Hematopoietic multipotent progenitor cell treated with erythropoietin and hydrocortisone succinate and interleukin-3 and kit ligand, for 15 days (in vitro differentiated cells): ENCODE data around the gene PSME3.
A peak's percentile ranks its signal among the peaks of the same experiment; 100 is the strongest.

Experiments used
- DNase-seq: peaks from one replicate; pipeline ENCODE4 v3.0.0-alpha.2; 2015; ENCODE audit warnings: low spot score

Gene PSME3, protein sequence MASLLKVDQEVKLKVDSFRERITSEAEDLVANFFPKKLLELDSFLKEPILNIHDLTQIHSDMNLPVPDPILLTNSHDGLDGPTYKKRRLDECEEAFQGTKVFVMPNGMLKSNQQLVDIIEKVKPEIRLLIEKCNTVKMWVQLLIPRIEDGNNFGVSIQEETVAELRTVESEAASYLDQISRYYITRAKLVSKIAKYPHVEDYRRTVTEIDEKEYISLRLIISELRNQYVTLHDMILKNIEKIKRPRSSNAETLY

DNA sequence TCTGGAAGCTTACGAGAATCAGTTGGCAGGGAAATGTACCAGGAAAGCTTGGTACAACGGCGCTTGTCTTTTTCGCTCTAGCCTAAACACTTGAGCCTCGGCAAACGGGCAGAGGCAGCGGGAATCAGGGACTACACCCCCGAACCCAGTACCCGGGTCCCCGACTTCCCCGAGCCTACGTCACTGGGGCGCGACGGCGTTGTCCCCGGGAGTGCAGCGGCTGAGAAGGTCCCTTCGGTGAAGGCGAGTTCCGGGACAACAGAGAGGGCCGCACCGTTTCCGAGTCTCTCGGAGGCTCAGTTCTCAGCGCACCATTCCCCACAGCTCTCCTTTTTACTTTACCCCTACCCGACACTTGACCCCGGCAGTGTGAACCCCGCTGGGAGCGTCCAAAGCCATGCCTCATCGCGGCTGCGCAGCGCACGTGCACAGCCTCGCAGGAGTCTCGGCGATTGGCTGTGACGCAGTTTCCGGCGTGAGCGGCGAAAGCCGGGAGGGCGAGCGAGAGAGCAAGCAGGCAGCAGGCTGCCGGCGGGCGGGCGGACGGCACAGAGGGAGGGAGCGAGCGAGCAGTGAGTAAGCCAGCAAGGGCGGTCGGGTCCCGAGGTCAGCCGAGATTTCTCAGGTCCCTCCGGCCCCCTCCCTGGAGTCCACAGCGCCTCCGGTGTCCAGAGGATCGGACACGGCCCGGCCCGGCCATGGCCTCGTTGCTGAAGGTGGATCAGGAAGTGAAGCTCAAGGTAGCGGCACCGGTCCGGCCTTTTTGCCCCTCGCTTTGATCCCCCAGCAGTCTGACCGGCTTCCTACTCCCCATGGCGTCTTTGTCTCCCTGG, at the start of gene PSME3:
TSS of gene PSME3 (plus strand) at position 464 of the 833 bp plus-strand sequence. CDS start at position 699, 235 bp downstream.
- peak; percentile 93 for DNase-seq

DNA sequence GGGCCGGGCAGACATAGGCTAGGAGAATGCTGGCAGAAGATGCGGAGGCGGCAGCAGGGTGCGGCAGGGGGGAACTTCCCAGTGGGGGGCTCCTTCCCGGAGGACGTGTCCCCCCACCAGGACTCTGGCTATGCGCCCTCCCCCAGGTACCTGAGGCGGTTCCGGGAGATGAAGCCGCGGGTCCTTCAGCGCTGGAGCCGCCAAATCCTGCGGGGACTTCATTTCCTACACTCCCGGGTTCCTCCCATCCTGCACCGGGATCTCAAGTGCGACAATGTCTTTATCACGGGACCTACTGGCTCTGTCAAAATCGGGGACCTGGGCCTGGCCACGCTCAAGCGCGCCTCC, 49.4 kb upstream of the PSME3 start:
- DNase-seq, result no peak

DNA sequence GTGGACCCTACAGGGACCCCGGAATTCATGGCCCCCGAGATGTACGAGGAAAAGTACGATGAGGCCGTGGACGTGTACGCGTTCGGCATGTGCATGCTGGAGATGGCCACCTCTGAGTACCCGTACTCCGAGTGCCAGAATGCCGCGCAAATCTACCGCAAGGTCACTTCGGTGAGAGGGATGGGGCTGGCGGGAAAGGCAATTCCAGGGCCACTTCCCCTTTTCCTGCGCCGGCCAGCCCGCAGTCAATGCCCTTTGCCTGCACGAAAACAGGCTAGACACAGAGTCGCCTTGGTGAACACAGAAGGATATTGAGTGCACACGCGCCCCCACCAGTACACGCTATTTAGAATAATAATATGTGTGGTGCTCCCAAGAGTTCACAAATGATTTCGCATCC, 48.8 kb upstream of the PSME3 start:
- no peak for DNase-seq

DNA sequence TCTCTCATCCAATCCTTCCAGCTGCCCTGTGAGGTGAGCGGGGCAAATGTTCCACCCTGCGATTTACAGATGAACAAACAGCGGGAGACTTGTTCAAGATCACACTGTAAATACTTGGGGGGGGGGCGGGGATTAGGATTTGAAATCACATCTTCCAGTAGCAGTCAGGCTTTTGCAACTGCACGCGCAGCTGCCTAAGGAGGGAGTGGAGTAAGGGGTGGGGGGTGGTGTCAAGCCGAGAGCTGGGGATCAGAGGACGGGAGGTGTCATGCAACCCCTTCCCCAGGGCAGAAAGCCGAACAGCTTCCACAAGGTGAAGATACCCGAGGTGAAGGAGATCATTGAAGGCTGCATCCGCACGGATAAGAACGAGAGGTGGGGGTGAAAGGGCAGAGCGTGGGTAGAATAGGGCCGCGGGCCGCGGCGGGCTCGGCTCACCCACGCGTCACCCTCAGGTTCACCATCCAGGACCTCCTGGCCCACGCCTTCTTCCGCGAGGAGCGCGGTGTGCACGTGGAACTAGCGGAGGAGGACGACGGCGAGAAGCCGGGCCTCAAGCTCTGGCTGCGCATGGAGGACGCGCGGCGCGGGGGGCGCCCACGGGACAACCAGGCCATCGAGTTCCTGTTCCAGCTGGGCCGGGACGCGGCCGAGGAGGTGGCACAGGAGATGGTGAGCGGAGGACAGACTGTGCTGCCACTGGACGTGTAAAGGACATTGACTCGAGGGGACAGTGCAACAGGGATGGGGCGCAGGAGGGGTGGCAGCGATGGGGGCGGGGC, 48.2 kb upstream of the PSME3 start:
- DNase-seq, result no peak

DNA sequence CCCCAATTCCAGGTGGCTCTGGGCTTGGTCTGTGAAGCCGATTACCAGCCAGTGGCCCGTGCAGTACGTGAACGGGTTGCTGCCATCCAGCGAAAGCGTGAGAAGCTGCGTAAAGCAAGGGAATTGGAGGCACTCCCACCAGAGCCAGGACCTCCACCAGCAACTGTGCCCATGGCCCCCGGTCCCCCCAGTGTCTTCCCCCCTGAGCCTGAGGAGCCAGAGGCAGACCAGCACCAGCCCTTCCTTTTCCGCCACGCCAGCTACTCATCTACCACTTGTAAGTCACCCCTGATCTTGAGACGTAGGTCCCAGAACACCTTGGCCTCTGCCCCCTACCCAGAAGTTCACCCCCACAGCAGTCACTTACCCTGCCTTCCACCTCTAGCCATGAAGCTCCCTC, 45.9 kb upstream of the PSME3 start:
- no peak for DNase-seq

DNA sequence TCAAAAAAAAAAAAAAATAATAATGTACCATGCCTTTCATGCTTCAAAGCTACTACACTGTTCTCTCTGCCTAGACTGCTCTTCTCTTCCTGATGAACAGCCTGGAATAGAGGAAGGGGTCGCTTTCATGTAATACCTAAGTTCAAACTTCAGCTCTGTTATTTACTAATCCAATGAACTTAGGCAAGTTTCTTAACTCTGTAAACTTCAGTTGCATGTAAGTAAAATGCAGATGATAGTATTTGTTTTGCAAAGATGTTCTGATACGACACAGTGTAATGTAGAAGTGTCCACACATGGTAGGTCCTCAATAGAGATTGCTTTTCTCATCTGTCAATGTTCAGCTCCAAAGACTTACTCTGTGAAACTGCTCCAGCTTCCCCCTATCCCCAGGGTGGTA, 41.2 kb upstream of the PSME3 start:
- DNase-seq, result no peak

DNA sequence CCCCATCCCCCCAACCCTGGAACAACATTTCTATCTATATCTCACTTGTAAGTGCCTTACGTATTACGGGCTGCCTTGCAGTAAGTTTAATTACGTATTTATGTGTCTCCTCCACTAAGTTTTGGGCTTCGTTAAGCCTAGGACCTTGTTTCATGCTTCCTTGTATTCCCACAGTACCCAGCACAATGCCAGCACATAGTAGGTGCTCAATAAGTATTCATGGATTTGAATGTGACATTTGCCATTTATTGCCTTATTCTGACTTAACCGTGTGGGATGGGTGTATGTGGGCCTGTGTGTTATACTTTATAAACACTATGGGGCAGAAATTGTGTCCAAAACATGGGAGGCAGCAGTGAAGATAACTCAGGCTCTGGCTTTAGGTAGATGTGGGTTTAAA, 40.7 kb upstream of the PSME3 start:
- DNase-seq, result no peak

DNA sequence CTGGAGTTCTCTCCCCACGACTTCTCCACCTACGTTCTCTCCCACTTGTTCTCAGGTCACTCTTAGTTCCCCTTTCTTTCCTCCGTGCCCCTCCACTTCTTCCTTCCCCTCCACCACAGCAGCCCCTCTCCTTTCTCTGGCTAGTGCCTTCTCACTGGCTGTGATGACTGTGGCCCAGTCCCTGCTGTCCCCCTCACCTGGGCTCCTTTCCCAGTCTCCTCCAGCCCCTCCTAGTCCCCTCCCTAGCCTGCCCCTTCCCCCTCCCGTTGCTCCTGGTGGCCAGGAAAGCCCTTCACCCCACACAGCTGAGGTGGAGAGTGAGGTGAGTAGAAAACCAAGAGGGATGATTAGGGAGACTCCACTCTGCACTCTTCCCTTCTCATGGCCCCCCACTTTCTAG, 38.1 kb upstream of the PSME3 start:
- DNase-seq, result no peak

DNA sequence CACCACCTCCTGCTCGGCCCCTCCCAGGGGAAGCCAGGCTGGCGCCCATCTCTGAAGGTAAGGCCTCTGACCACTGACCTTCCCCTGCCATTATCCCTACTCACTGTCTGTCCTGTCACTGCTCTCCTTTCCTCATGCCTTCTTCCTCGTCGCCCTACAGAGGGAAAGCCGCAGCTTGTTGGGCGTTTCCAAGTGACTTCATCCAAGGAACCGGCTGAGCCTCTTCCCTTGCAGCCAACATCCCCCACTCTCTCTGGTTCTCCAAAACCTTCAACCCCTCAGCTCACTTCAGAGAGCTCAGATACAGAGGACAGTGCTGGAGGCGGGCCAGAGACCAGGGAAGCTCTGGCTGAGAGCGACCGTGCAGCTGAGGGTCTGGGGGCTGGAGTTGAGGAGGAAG, 37.7 kb upstream of the PSME3 start:
- DNase-seq, result no peak

DNA sequence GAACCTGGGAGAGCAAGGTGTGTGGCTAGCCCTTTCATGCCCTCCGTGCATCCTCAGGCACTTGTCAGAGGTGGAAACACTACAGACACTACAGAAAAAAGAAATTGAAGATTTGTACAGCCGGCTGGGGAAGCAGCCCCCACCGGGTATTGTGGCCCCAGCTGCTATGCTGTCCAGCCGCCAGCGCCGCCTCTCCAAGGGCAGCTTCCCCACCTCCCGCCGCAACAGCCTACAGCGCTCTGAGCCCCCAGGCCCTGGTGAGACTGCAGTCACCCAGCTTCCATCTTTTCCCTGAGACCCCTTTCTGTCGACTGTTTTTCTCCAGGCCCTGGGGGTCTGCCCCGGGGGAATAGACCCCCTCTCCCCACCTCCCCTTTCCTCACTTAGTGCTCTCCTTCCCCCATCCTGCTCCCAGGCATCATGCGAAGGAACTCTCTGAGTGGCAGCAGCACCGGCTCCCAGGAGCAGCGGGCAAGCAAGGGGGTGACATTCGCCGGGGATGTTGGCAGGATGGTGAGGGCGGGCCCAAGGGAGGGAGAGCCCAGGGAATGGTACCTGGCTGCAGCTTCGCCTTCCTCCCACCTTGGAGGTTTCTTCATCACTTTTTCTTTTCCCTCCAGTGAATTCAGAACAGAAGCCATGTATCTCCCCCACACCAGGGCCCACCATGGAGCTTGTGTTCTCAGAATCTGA, 37.0 kb upstream of the PSME3 start:
- no peak for DNase-seq

DNA sequence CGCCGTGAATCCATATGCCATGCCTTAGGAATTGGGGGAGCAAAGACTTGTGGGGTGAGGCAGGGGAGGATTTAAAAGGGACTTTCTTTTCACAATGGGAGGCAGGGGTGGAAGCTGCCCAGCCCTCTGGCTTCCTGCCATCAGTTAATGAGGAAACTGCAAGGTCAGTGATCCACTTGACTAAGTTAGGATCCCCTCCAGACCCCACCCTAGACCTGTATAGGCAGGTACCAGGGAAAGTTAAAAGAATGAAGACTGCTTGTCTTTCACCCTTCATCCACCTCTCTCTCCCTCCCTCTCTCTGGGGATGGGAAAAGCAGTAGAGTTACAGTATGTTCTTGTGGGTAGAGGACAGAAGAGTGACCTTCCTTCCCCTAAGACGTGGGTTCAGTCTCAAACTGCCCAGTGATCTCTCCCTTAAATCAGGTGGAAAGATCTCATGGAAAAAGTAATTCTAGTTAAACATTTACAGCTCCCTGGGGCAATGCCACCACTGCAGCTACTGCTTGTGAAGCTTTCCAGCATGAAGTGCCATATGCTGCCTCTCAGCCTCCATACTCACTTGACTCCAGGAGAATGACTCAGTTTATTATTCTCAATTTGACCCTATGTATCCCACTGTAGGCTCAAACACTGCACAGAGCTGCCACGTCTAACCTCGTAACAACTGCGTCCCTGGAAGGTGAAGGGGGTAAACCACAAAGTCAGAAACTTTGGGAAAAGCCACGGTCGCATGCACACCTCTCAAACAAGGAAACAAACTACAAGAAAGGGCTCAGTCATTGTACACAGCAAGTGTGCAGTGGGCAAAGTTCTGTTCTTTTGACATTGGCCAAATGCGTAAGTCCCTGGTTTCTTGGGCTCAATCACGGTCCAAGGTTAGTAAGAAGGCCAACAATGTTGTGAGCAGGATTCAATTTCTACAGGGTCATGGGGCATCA, 35.9 kb upstream of the PSME3 start:
- no peak for DNase-seq

DNA sequence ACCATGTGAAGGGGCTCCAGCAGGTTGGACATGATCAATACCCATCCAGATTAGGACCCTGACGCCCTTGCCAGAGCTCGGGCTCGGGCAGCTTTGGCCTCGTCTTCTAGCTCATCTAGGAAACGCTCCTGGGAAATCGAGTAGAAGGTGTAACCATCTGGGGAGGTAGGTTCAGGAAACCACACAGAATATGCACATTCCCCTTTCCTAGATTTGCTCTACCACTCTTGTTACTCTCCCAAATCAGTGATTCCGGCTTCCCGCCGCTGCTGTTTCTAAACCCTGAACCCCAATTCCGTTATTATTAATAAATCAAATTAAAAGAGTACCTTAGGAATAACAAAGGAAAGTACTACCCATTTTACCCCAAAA, 35.2 kb upstream of the PSME3 start:
- no peak for DNase-seq

DNA sequence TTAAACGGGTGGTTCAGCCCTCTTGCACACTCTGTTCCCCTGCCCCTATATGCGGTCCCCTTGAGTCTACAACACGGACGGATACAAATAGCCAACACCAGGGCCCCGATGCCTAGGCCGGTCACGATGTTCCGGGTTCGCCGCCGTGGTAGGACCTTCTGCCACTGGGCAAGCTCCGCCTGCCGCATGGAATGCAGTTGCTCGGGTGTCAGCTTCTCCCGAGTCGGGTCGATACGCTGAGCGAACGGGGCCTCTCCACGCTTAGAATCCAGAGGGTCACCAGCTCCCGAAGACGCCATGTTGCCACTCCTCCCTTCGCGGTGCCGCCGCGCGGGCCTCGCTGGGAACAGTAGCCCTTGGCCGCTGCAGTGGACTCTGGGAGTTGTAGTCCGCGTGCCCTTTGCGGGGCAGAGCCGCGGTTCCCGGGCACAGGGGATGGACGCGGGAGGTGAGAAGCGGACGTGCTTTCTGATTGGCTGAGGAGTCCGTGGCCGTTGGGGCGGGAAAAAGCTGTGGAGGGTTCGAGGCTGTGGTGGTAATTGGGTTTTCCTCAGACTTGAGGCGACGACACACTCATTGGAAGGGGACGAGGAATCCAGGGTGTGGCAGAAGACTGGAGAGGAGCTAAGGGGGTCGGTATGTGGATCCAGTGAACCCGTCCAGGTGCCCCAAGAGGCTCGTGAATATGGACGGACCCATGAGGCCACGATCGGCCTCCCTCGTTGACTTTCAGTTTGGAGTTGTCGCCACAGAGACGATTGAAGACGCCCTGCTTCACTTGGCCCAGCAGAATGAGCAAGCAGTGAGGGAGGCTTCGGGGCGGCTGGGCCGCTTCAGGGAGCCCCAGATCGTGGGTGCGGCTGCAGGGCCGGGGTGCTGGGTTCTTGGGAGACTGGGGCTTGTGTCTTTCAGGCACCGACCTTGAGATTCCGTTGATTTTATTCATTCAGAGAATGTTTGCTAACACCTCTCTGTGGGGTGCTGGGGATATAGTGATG, 34.5 kb upstream of the PSME3 start, which contains the start of the genes CNTD1 and COA3:
TSS of gene CNTD1 (plus strand) at position 479 of the 998 bp plus-strand sequence. CDS start at position 686, 207 bp downstream.
TSS of gene COA3 (minus strand) at position 322 of the 998 bp plus-strand sequence. CDS start at position 299, 23 bp downstream.
- peak; percentile 79 for DNase-seq

DNA sequence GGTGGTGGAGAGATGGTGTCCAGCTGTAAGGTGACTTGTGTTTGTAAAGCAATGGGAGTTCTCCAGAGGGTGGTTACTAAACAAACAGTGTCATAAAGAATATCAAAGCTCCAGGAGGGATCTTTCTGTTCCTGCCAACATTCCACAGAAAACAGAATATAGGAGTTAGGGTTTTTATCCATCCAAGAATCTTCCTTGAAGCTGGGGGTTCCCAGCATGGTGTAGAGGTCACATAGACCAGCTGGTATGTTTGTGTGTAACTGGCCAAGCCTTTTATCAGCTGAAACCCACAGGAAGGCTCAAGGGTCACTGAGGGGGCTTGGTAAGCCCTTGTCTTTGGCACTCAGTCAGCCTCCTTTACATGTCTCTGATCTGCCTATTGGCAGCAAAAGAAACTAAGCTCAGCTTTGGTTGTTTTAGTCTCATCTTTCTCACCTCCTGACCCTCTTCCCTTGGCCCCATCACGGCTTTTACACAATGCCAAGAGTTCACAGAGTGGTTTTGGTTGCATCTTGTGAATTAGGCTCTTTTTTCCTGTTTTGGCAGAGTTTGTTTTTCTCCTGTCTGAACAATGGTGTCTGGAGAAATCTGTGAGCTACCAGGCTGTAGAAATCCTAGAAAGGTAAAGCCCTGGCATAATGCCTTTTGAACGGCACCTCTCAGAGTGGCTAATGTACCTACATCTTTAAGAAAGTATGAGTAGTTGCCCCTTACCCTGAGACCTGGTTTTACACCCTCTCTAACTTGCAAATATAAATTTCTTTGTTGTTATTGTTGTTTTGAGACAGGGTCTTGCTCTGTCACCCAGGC, 29.9 kb upstream of the PSME3 start:
- DNase-seq, result no peak

DNA sequence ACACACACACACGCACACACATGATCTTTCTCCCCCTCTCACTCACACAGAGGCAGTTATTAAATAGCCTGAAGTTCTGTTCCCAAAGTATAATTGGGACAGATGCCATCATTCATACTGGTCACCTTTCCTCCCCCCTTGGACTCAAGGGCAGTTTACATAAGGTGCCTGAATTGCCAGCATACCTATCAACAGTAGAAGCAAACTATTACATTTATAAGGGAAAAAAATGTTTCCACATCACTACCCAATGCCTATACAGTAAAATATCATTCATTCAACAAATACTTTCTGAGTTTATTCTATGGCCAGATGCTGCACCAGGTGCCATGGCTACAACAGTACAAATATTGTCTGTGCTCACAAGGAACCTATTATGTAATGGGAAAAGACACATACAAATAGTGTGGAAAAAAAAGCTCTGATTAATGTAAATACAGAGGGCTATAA, 28.3 kb upstream of the PSME3 start:
- DNase-seq, result no peak

DNA sequence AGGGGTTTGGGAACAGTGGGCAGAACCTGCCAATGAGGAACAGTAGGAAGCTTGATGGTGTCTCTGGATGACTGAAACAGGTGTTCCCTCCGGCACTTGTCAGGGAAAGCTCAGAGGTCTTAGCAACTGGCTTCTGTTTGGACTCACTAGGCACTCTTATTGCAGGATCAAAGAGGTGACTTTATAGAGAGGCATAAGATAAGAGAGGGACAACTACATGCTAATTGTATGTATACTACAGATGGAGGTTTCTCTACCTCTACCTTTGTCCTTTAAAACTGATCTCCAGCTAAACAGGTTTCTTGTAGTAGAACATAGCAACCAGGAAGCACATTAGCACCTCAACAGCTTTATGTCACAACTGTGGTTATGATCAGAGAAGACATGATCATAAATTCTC, 26.9 kb upstream of the PSME3 start:
- no peak for DNase-seq

DNA sequence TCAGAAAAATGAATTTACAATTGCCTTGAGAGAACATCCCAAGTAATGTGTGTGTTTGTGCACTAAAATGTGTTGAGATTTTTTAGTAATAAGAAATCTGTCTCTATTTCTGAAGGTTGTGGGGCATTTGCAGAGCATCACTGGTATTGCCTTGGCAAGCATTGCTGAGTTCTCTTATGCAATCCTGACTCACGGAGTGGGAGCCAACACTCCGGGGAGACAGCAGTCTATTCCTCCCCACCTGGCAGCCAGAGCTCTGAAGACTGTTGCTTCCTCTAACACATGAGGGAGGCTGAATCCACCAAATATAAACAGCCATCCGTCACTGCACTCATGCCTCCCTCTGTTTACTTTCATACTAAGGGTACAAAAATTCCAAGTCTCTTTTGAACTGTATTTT, 23.9 kb upstream of the PSME3 start:
- no peak for DNase-seq

DNA sequence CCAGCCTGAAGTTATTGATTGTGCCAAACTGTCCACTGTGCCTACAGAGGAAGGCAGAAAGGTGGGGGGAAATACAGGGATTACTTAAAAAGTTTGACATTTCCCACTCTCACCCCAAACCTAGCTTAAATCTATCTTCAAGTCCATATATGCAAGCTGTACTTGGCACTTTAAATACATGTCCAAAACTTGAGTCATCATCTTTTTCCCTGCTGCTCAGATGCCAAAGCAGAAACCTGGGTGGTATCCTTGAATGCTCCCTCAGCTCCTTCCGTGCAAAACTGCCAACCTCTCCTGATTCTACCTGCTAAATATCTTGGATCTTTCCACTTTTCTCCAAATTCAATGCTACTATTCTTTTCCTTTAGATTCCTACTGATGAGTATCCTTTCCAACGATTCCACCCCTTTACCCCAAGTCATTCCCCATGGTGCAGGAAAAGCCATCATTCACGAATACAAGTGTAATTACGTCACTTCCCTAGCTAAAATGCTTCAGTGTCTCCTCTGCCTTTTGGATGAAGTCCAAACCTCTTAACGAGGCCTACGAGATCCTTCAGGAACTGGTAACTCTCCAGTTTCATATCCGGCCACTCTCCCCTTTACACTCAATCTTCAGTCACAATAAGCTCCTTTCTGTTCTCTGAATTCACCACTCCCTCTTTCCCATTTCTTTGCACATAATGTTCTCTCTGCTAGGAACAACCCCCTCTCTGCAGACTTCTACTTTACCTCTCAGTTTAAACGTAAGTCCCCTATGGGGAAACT, 18.4 kb upstream of the PSME3 start:
- DNase-seq, result no peak
